A673 (cell line): ENCODE data around the gene MRC1.

Experiments used
- CTCF ChIP-seq: fragments of 300-800, 200-600 bp; sonication (generic); conservative IDR thresholded peaks from 2 replicates; pipeline ENCODE4 v1.5.1; 2017; ENCODE audit warnings: low read depth, mild to moderate bottlenecking, antibody characterized with exemption, low read length, moderate library complexity, mixed read lengths
- EZH2 ChIP-seq: fragments of 200-600 bp; sonication (generic); IDR thresholded peaks from 2 replicates; pipeline ENCODE4 v1.6.1; 2017; ENCODE audit warnings: borderline replicate concordance, low read depth, mild to moderate bottlenecking, mixed read lengths, antibody characterized with exemption, low read length; ENCODE audit not compliant: poor library complexity, severe bottlenecking

- TF ChIP-seq CTCF (no peak), EZH2 (no peak)
Observed at GRCh38 chr10:17880601-17881000, 71.5 kb downstream of the MRC1 start.
